Measurements from ENCODE around the gene COL6A5. TPM values are rescaled to one million over a fixed set of nuclear protein-coding genes. Genes with fewer than 3 reads are reported as not detected.
"Not testable (repeated sequence)": the region's sequence is repeated elsewhere in the genome, so short reads cannot be mapped to it uniquely, and the experiment has no call there.

The COL6A5 gene
- total RNA-seq, 1 experiment from 2014 or later: not detected

GRCh38 chr3:130392266-130392665, 46.8 kb downstream of the COL6A5 start:
- Histone ChIP-seq H3K27ac (ENCODE audit: low read length) (no peak overlapping the region), H3K9me2 (replicated peaks; ENCODE audit: insufficient read depth, low read length) (no peaks in the 10 kb centered on the region), H3K9ac (ENCODE audit: low read length) (no peak overlapping the region), H3K9me3 (ENCODE audit: low read length) (no peaks in the 10 kb centered on the region), H3K36me3 (ENCODE audit: insufficient read depth, low read length) (no peaks in the 10 kb centered on the region), H3K4me2 (ENCODE audit: low read depth, low read length, poor library complexity, severe bottlenecking) (no peak overlapping the region), H3K79me2 (ENCODE audit: low read length) (no peaks in the 10 kb centered on the region), H3K27me3 (ENCODE audit: low read length) (no peaks in the 10 kb centered on the region), H3K4me3 (ENCODE audit: low read length) (no peak overlapping the region), H4K20me1 (ENCODE audit: insufficient read depth, low read depth, low read length) (no peaks in the 10 kb centered on the region), H3K4me1 (ENCODE audit: low read length) (no peaks in the 10 kb centered on the region), H2AFZ (ENCODE audit: low read length) (no peak overlapping the region)
- no peak for DNase-seq

GRCh38 chr3:130393594-130393993, 48.1 kb downstream of the COL6A5 start:
- Histone ChIP-seq H3K27ac (ENCODE audit: low read length) (no peak overlapping the region), H3K4me3 (ENCODE audit: low read length) (no peak overlapping the region), H3K79me2 (ENCODE audit: low read length) (no peaks in the 10 kb centered on the region), H3K9ac (ENCODE audit: low read length) (no peak overlapping the region), H3K4me1 (ENCODE audit: low read length) (no peaks in the 10 kb centered on the region), H3K36me3 (ENCODE audit: insufficient read depth, low read length) (no peaks in the 10 kb centered on the region), H3K27me3 (ENCODE audit: low read length) (no peaks in the 10 kb centered on the region), H3K9me3 (ENCODE audit: low read length) (no peaks in the 10 kb centered on the region), H3K9me2 (replicated peaks; ENCODE audit: insufficient read depth, low read length) (no peaks in the 10 kb centered on the region), H2AFZ (ENCODE audit: low read length) (no peak overlapping the region), H3K4me2 (ENCODE audit: low read depth, low read length, poor library complexity, severe bottlenecking) (no peak overlapping the region), H4K20me1 (ENCODE audit: insufficient read depth, low read depth, low read length) (no peaks in the 10 kb centered on the region)
- no peak for DNase-seq

GRCh38 chr3:130395331-130395730, 49.9 kb downstream of the COL6A5 start:
- no peak overlapping the region for H3K4me2 ChIP-seq (ENCODE audit: low read depth, low read length, poor library complexity, severe bottlenecking)
- H3K27me3 ChIP-seq (ENCODE audit: low read length): no peaks in the 10 kb centered on the region
- no peaks in the 10 kb centered on the region for H3K79me2 ChIP-seq (ENCODE audit: low read length)
- no peaks in the 10 kb centered on the region for H3K9me3 ChIP-seq (ENCODE audit: low read length)
- H3K9me2 ChIP-seq (replicated peaks; ENCODE audit: insufficient read depth, low read length): no peaks in the 10 kb centered on the region
- no peaks in the 10 kb centered on the region for H3K36me3 ChIP-seq (ENCODE audit: insufficient read depth, low read length)
- no peak overlapping the region for H3K4me3 ChIP-seq (ENCODE audit: low read length)
- H2AFZ ChIP-seq (ENCODE audit: low read length): no peak overlapping the region
- no peak overlapping the region for H3K9ac ChIP-seq (ENCODE audit: low read length)
- H4K20me1 ChIP-seq (ENCODE audit: insufficient read depth, low read depth, low read length): no peaks in the 10 kb centered on the region
- DNase-seq: no peak
- H3K27ac ChIP-seq (ENCODE audit: low read length): no peak overlapping the region
- H3K4me1 ChIP-seq (ENCODE audit: low read length): no peaks in the 10 kb centered on the region

GRCh38 chr3:130395916-130396315, 50.4 kb downstream of the COL6A5 start:
- H3K4me2 ChIP-seq (ENCODE audit: low read depth, low read length, poor library complexity, severe bottlenecking): no peak overlapping the region
- H3K9me3 ChIP-seq (ENCODE audit: low read length): no peaks in the 10 kb centered on the region
- H3K27ac ChIP-seq (ENCODE audit: low read length): no peak overlapping the region
- H3K9ac ChIP-seq (ENCODE audit: low read length): no peak overlapping the region
- no peaks in the 10 kb centered on the region for H3K27me3 ChIP-seq (ENCODE audit: low read length)
- no peaks in the 10 kb centered on the region for H3K79me2 ChIP-seq (ENCODE audit: low read length)
- no peaks in the 10 kb centered on the region for H3K4me1 ChIP-seq (ENCODE audit: low read length)
- H3K4me3 ChIP-seq (ENCODE audit: low read length): no peak overlapping the region
- DNase-seq: no peak
- H2AFZ ChIP-seq (ENCODE audit: low read length): no peak overlapping the region
- H3K9me2 ChIP-seq (replicated peaks; ENCODE audit: insufficient read depth, low read length): no peaks in the 10 kb centered on the region
- no peaks in the 10 kb centered on the region for H3K36me3 ChIP-seq (ENCODE audit: insufficient read depth, low read length)
- no peaks in the 10 kb centered on the region for H4K20me1 ChIP-seq (ENCODE audit: insufficient read depth, low read depth, low read length)

GRCh38 chr3:130404401-130404800, 58.9 kb downstream of the COL6A5 start:
- no peak overlapping the region for H3K27ac ChIP-seq (ENCODE audit: low read length)
- H3K4me2 ChIP-seq (ENCODE audit: low read depth, low read length, poor library complexity, severe bottlenecking): no peak overlapping the region
- H3K9me3 ChIP-seq (ENCODE audit: low read length): no peaks in the 10 kb centered on the region
- no peaks in the 10 kb centered on the region for H3K79me2 ChIP-seq (ENCODE audit: low read length)
- H3K27me3 ChIP-seq (ENCODE audit: low read length): 0 out of 2 replicates have a peak, but pooled peaks cover 2% of the 10 kb centered on the region
- no peaks in the 10 kb centered on the region for H3K9me2 ChIP-seq (replicated peaks; ENCODE audit: insufficient read depth, low read length)
- no peak overlapping the region for H3K9ac ChIP-seq (ENCODE audit: low read length)
- no peaks in the 10 kb centered on the region for H3K4me1 ChIP-seq (ENCODE audit: low read length)
- DNase-seq: no peak
- H3K4me3 ChIP-seq (ENCODE audit: low read length): no peak overlapping the region
- H3K36me3 ChIP-seq (ENCODE audit: insufficient read depth, low read length): no peaks in the 10 kb centered on the region
- no peak overlapping the region for H2AFZ ChIP-seq (ENCODE audit: low read length)
- no peaks in the 10 kb centered on the region for H4K20me1 ChIP-seq (ENCODE audit: insufficient read depth, low read depth, low read length)

- Histone ChIP-seq H3K36me3 (ENCODE audit: insufficient read depth, low read length) (no peaks in the 10 kb centered on the region), H3K9ac (ENCODE audit: low read length) (no peak overlapping the region), H3K79me2 (ENCODE audit: low read length) (no peaks in the 10 kb centered on the region), H2AFZ (ENCODE audit: low read length) (no peak overlapping the region), H3K27me3 (ENCODE audit: low read length) (0 out of 2 replicates have a peak, but pooled peaks cover 2% of the 10 kb centered on the region), H3K9me2 (replicated peaks; ENCODE audit: insufficient read depth, low read length) (no peaks in the 10 kb centered on the region), H3K4me2 (ENCODE audit: low read depth, low read length, poor library complexity, severe bottlenecking) (no peak overlapping the region), H3K4me1 (ENCODE audit: low read length) (no peaks in the 10 kb centered on the region), H3K27ac (ENCODE audit: low read length) (no peak overlapping the region), H3K4me3 (ENCODE audit: low read length) (no peak overlapping the region), H3K9me3 (ENCODE audit: low read length) (no peaks in the 10 kb centered on the region), H4K20me1 (ENCODE audit: insufficient read depth, low read depth, low read length) (no peaks in the 10 kb centered on the region)
- no peak for DNase-seq
Observed at GRCh38 chr3:130405956-130406355, 60.5 kb downstream of the COL6A5 start.

GRCh38 chr3:130408253-130408652, 62.8 kb downstream of the COL6A5 start:
- H3K4me3 ChIP-seq (ENCODE audit: low read length); H3K27me3 ChIP-seq (ENCODE audit: low read length); H3K79me2 ChIP-seq (ENCODE audit: low read length); H3K4me1 ChIP-seq (ENCODE audit: low read length); DNase-seq; H3K9me3 ChIP-seq (ENCODE audit: low read length); H3K4me2 ChIP-seq (ENCODE audit: low read depth, low read length, poor library complexity, severe bottlenecking); H3K36me3 ChIP-seq (ENCODE audit: insufficient read depth, low read length); H2AFZ ChIP-seq (ENCODE audit: low read length); H3K27ac ChIP-seq (ENCODE audit: low read length); H3K9ac ChIP-seq (ENCODE audit: low read length); H4K20me1 ChIP-seq (ENCODE audit: insufficient read depth, low read depth, low read length); H3K9me2 ChIP-seq (replicated peaks; ENCODE audit: insufficient read depth, low read length): not testable (repeated sequence)

GRCh38 chr3:130411320-130411719, 65.8 kb downstream of the COL6A5 start:
- H3K4me1 ChIP-seq (ENCODE audit: low read length): peaks cover 5% of the 10 kb centered on the region
- peaks cover 2% of the 10 kb centered on the region; the same call in 1 of the 2 replicates for H3K27me3 ChIP-seq (ENCODE audit: low read length)
- H3K79me2 ChIP-seq (ENCODE audit: low read length): no peaks in the 10 kb centered on the region
- no peak overlapping the region for H2AFZ ChIP-seq (ENCODE audit: low read length)
- no peaks in the 10 kb centered on the region for H3K9me3 ChIP-seq (ENCODE audit: low read length)
- H3K27ac ChIP-seq (ENCODE audit: low read length): no peak overlapping the region
- H3K9me2 ChIP-seq (replicated peaks; ENCODE audit: insufficient read depth, low read length): 0 out of 2 replicates have a peak, but pooled peaks cover 3% of the 10 kb centered on the region
- no peaks in the 10 kb centered on the region for H4K20me1 ChIP-seq (ENCODE audit: insufficient read depth, low read depth, low read length)
- DNase-seq: no peak
- no peaks in the 10 kb centered on the region for H3K36me3 ChIP-seq (ENCODE audit: insufficient read depth, low read length)
- no peak overlapping the region for H3K9ac ChIP-seq (ENCODE audit: low read length)
- no peak overlapping the region for H3K4me2 ChIP-seq (ENCODE audit: low read depth, low read length, poor library complexity, severe bottlenecking)
- H3K4me3 ChIP-seq (ENCODE audit: low read length): no peak overlapping the region
